HG03460 (cell line): ENCODE results near the gene GREB1.

Source experiments
- ATAC-seq: cut with Tn5 transposase; IDR thresholded peaks from one replicate; pipeline ENCODE4 v1.9.1; 2021; ENCODE audit not compliant: unreplicated experiment

Gene GREB1

GRCh38 chr2:11558214-11558886, 24.5 kb downstream of the GREB1 start:
- ATAC-seq: no peak

DNA sequence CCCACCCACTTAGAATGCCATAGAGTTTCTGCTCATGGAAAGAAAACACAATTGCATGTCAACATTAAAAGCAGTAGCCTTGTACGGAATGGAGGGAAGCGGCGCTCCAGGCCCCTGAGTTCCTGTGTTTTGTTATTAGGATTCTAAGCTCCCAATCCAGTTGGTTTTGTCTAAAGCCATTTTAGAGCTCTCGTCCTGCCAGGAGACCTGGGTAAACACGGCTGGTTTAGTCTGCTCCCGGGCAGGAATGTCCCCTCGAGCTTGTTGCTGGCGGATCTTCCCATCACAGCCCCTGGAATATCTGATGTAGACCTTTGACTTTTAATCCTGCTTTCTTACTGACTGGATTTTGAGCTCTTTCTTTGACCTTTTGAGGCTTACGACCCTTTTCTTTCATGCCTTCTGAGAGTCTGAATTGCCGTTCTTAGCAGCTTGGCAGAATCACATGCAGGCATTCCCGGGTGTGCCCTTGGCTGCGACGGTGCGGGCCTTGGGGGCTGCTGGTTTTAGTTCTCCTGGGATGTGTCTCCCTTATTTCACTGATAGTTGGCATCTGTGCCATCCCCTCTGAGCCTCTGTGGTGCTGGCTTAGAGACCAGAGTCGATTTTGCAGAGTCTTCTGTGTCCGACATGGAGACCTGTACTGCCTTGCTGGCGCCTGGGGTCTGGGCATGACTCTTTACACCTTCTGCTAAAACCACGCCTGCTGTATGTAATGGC, 25.4 kb downstream of the GREB1 start:
- ATAC-seq: no peak

DNA sequence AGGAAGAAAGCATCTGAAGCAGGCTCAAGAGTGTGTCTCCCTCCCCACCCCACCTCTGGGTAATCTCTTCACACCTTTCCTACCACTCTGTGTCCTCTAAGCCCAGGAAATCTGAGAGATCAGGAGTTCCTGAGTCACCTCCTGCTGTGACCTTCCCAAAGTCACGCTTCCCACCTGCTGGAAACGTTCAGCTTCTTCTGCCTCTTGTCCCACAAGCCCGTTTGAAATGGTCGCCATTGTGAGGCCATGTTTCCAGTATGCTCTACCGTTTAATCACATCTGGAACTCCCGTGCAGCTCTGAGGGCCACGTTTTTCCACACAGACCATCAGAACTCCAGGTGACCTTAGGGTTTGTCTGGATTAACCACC, 25.9 kb downstream of the GREB1 start:
- ATAC-seq: no peak

GRCh38 chr2:11560806-11561205, 27.0 kb downstream of the GREB1 start:
- ATAC-seq: no peak

- no peak for ATAC-seq
Observed at GRCh38 chr2:11562011-11562410, 28.2 kb downstream of the GREB1 start.

GRCh38 chr2:11562476-11562875, 28.6 kb downstream of the GREB1 start:
- ATAC-seq: no peak

DNA sequence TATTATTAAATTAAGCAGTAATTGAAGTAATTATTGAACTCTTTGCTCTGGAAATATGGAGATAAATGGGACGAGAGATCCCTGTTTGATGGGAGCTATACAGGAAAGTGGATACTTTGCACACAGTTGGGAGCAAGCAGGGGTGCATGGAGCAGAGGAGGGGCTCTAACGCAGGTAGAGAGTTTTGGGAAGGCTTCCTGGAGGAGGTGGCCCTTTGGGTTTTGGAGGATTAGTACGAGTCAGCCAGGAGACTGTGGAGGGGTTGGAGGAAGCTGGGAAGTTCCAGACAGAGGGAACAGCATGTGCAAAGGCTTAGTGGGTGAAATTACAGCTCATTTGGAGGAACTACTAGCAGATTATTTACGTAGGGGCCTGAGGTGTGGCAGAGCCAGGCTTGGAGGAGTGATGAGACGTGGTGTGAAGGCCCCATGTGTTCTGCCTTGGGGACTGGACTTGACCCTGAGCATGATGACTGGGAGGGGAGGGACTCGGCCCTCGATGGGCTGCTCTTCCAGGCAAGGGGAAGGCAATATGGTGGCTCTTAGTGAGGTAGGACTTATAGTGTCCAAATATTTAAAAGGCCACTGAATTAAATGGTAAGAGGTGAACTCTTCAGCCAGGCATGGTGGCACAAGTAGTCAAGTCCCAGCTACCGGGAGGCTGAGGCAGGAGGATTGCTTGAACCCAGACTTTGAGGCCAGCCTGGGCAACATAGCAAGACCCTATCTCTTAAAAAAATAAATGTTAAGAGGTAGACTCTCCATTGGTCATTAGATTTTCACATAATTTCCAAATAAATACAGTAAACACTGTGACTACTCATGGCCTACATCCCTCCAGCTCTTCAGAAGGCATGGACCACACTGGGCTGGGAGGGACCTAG, 30.2 kb downstream of the GREB1 start:
- ATAC-seq: no peak

DNA sequence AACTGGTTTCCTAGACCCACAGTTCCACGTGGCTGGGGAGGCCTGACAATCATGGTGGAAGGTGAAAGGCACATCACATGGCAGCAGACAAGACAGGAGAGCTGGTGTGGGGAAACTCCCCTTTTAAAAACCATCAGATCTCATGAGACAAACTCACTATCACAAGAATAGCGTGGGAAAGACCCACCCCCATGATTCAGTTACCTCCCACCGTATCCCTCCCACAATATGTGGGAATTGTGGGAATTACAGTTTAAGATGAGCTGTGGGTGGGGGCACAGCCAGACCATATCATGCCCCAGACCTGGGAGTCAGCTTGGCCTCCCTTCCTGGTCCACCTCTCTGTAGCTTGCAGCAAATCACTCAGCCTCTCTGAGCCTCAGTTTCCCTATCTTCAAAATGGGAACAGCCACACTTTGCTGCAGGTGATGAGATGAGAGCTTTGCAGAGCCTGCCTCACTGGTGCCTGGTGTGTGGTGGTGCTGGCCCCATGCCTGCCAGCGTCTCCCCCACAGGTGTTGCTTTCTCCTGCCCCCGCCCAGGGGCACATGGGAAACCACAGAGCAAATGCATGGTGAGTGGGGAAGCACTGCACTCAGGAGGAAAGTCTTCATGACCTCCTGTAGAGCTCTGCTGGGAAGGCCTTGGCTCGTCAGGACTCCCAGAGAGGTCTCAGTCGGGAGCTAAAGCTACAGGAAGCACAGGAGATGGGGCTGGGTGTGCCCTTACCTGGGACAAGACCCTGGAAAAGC, 31.1 kb downstream of the GREB1 start:
- no peak for ATAC-seq

DNA sequence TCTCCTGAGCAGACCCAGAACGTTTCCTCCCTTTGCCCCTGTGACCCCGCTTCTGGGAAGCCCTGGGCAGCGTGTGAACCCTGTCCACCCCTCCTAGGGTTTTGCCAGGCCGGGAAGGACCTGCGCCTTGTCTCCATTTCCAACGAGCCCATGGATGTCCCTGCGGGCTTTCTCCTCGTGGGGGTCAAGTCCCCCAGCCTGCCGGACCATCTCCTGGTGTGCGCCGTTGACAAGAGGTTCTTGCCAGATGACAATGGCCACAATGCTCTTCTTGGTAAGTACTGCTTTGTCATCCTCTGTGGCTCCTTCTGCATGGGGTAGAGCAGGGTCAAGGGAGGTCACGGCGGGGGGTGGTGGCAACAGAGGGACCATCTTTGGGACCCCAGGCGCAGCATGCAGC, 32.5 kb downstream of the GREB1 start:
- ATAC-seq: no peak

- no peak for ATAC-seq
Observed at GRCh38 chr2:11567631-11568031, 33.8 kb downstream of the GREB1 start.

- ATAC-seq: no peak
Observed at GRCh38 chr2:11568436-11568835, 34.6 kb downstream of the GREB1 start.

DNA sequence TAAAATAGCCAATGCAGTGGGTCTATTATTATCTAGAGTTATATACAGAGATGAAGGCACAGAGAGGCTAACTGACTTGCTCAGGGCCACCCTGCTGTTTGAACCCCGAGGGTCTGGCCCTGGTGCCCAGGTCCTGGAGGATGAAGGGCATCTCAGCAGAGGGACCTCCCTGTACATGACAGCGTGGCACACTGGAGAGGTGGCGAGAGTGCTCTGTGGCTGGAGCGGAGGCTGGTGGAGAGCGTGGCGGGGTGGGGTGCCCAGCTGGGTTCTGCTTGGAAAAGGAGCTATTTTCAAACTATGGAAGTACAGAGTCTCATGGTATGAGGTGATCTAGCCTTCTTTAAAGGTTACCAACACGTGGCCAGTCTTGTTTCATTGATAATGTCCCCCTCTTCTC, 35.8 kb downstream of the GREB1 start:
- ATAC-seq: no peak

- no peak for ATAC-seq
Observed at GRCh38 chr2:11571170-11571569, 37.3 kb downstream of the GREB1 start.

DNA sequence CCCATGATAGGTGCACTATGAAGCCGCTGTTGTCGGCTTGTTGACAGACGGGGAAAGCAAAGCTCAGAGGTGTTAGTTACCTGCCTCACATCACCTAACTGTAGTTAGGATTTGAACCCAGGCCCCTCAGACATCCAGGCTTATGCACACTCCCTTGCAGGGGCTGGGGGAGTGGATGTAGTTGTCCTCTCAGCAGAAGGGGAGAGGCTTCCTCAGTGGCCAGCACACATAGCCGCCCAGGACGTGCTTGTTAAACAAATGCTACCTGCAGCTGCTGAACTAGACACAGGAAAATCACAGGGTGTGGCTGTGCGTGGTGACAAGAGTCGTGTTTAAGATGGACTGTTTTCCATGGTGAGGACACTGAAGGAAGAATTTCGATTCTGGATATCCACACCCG, 39.2 kb downstream of the GREB1 start:
- no peak for ATAC-seq

- ATAC-seq: no peak
Observed at GRCh38 chr2:11573418-11574175, 39.8 kb downstream of the GREB1 start.

DNA sequence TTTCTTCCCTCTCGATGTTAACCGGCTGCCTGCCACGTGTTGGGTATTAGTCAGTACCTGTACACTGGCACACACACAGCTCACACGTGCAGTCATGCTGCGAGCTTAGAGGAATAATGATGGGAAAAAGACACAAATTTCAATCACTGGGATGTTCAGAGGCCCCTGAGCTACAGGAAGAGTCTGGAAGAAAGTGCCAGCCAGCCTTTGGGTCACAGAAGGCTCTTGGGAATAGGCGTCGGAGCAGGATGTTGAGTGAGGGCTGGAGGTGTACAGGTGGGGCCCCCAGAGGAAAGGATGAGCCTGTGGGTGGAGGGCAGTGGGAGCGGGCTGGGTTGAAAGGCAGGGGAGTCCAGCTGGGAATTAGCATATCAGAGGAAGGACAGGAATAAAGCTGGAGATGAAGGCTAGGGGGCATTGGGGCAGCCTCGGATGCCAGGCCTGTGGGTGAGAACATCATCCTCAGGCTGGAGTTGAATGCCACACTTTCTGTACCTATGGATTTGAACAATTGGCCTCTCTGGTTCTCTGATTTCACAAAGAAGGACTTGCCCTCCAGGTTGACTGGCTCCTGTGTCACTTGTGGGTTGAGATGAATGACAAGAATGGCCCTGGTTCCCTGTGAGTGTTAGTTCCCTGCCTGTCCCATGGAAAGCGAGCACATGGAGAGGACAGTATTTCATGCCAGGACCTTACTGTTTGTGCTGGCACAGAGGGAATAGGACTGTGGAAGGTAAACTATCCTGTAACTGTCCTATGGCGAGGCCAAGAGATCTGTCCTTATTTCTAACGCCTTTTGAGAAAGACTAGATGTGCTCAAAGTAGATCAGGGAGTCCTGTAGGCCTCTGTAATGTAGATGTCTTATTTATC, 40.6 kb downstream of the GREB1 start:
- ATAC-seq: no peak

DNA sequence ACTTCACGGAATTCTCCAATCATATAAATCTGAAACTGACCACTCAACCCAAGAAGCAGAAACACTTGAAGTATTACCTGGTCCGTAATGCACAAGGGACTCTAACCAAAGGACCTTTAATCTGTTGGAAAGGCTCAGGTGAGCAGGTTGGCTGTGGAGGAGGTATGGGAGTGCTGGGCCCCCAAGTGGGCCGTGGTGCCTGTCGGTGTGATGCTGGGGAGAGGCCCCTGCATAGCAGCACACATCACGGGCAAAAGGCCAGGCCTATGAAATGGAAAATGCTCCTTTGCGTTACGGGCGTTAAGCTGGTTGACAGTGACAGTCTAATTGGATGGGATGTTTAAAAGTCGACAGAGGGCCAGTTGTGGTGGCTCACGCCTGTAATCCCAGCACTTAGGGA, 42.6 kb downstream of the GREB1 start:
- no peak for ATAC-seq

GRCh38 chr2:11577101-11577883, 43.4 kb downstream of the GREB1 start:
- no peak for ATAC-seq
